Islet precursor cell (in vitro differentiated cells): ENCODE measurements around the gene MRPL34.
"Not testable (repeated sequence)": the region's sequence is repeated elsewhere in the genome, so short reads cannot be mapped to it uniquely, and the experiment has no call there.

ENCODE experiments used
- DNase-seq: peaks from one replicate; pipeline ENCODE4 v3.0.0-alpha.2; 2018

Gene MRPL34

GRCh38 chr19:17286263-17286662 is 19.4 kb upstream of the MRPL34 start:
- DNase-seq: peak; percentile 43

DNA sequence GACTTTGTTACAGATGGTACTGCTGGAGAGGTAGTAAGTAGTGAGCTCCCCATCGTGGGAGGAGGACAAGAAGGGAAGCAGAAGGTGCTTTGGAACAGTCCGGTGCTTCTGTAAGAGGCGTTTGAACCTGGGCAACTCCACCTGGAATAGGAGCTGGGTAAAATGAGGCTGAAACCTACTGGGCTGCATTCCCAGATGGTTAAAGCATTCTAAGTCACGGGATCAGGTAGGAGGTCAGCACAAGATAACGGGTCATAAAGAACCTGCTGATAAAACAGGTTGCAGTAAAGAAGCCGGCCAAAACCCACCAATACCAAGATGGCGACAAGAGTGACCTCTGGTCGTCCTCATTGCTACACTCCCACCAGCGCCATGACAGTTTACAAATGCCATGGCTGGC is 18.9 kb upstream of the MRPL34 start:
- DNase-seq: peak; percentile 40

- DNase-seq: peak; percentile 93
Observed at GRCh38 chr19:17289489-17289888, 16.2 kb upstream of the MRPL34 start.

DNA sequence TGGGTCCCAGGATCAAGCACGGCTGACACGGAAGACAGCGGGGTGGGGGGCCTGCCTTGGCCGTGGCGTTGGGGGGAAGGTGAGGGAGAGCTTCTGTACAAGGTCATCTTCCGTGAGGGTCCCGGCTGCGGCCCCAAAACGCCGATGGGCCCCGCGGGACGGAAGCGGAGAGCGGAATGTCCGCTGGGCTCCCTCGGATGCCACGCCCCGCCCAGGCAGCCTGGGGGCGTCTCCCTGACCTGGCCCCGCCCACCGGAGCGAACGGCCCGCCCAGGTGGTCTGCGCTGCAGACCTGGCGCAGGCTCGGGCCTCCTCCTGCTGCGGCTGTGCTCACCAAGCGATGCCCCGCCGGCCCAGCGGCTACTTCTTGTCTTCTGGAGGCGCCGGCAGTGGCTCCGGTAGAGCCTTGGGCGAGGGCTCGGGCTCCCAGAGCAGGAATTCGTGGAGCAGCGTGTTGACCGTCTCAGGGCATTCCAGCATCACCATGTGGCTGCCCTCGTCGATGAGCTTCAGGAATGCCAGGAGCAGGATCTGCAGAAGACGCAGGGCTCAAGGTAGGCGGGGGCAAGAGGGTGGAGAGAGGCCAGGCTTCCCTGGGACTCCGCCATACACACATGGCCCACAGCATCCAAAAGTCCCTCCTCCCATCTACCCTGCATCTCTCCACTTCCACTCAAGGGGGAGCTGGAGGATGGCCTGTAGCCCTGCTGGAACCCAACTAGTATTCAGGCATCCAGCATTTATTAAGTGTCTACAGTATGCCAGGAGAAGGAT is 13.2 kb upstream of the MRPL34 start:
- DNase-seq: peak; percentile 97

- DNase-seq: no peak
Observed at GRCh38 chr19:17293605-17294004, 12.1 kb upstream of the MRPL34 start.

- DNase-seq: peak; percentile 88
Observed at GRCh38 chr19:17294051-17294891, 11.4 kb upstream of the MRPL34 start.

DNA sequence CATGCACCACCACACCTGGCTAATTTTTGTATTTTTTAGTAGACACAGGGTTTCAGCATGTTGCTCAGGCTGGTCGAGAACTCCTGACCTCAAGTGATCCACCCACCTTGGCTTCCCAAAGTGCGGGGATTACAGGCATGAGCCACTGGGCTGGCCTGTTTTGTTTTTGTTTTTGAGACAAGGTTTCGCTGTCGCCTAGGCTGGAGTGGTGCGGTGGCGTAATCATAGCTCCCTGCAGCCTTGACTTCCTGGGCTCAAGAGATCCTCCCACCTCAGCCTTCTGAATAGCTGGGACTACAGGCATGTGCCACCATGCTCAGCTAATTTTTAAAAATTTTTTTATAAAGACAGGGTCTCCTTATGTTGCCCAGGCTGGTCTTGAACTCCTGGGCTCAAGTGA is 10.1 kb upstream of the MRPL34 start:
- DNase-seq: not testable (repeated sequence)

- DNase-seq: no peak
Observed at GRCh38 chr19:17296273-17296672, 9.4 kb upstream of the MRPL34 start.

GRCh38 chr19:17296976-17297375 is 8.7 kb upstream of the MRPL34 start:
- peak; percentile 89 for DNase-seq

DNA sequence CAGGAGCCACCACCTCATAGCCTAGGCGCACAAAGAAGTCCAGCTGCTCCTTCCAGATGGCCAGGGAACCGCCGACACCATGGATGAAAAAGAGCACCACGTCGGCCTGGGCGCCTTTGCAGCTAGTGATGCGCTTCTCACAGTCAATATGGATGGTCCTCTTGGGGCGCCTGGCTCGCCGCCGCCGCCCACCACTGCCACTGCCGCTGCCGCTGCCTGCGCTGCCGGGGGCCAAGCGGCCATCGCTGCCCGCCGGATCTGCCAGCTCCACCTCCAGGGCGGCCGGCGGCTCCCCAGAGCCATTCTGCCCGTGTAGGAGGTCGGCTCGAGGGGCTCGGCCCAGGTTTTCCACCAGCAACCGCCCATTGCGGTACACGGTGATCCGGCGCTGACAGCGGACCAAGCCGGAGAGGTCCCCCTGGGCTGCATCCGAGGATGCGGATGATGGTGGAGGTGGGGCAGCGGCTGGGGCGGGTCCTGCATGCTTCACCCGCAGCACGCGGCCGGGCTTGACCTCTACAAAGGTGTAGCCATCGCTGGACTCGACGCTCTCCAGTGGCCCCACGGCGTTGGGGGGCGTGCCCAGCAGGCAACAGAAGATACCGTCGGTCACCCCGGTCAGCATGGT is 4.6 kb upstream of the MRPL34 start:
- DNase-seq: no peak

DNA sequence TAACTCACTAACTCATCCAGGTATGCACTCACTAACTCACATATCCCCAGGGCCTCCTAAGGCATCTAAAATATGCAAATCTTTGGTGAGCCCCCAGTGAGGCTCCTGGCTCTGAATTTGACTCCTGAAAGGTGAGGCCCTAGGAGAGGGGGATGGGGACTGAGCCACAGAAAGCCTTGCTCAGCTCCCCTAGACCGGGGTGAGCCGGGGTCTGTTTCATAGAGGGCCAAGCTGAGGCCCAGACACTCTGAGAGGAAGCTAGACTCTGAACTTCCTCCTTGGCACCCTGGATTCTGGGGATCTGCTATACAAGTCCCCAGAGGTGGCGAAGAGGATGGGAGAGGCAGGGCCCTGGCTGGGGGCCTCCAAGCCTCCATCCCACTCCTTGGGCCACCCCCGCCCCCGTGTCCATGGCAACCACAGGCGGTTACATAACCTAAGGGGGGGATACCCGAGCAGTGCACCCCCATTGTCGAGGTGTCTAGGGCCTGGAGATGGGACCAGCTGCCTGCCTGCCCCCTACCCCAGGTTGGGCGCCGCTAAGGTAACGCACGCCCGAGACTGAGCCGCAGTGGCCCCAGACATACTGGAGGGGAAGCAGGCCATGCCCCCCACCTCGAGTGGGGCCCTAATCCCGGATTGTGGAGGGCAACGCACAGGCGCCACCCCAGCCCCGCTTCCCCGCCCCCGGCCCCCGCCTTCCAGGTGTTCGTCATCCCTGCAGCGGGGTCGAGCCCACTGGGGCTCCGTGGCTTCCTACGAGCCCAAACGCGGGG is 3.1 kb upstream of the MRPL34 start:
- peak; percentile 69 for DNase-seq

DNA sequence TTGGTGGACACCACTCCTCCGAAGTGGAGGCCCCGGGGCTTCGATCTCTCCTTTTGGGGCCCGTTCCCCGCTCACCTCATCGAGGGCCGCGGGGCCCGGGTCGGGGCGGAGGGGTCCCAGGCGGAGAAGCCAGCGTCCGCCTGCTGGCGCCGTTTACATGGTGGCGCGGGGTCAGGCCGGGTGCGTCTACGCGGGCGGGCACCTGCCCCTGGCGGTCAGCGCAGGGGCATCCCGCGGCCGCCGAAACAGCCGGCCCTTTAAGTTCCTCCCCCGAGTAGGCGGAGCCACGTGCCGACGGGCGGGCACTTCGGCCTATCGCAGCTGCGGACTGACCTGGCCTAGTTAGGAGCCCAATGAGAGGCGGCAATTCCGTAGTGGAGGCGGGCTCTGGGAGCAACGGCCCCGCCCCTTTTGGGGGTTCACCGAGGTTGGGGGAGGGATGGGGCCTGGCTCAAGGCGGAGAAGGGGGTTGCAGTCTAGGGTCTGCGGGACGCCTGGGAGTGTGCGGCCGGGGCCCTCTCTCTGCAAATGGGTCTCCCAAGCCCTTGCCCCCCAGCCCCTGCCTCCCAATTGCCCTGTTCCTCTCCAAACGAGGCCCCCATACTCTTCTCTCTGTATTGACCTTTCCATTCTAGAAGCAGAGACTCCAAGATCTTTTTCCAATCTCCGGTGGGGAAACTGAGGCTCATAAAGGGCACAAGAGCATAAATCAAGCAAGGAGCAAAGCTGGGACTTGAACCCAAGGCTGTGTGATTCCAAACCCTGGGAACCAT is 2.3 kb upstream of the MRPL34 start, which contains the start of gene ABHD8:
Gene ABHD8, minus strand, starts transcription at position 259 of the 773 bp plus-strand sequence. CDS start 1,809 bp downstream, outside the sequence.
- peak; percentile 98 for DNase-seq

- peak; percentile 43 for DNase-seq
Observed at GRCh38 chr19:17303940-17304267, 1.8 kb upstream of the MRPL34 start.

GRCh38 chr19:17304386-17305215 is 1.1 kb upstream of the MRPL34 start:
- DNase-seq: peak; percentile 53

- DNase-seq: no peak
Observed at GRCh38 chr19:17305216-17305516, 506 bp upstream of the MRPL34 start.

- peak; percentile 79 for DNase-seq
Observed at GRCh38 chr19:17306285-17306714, 628 bp downstream of the MRPL34 start.

GRCh38 chr19:17307876-17308377 is 2.3 kb downstream of the MRPL34 start:
- DNase-seq: peak; percentile 62

DNA sequence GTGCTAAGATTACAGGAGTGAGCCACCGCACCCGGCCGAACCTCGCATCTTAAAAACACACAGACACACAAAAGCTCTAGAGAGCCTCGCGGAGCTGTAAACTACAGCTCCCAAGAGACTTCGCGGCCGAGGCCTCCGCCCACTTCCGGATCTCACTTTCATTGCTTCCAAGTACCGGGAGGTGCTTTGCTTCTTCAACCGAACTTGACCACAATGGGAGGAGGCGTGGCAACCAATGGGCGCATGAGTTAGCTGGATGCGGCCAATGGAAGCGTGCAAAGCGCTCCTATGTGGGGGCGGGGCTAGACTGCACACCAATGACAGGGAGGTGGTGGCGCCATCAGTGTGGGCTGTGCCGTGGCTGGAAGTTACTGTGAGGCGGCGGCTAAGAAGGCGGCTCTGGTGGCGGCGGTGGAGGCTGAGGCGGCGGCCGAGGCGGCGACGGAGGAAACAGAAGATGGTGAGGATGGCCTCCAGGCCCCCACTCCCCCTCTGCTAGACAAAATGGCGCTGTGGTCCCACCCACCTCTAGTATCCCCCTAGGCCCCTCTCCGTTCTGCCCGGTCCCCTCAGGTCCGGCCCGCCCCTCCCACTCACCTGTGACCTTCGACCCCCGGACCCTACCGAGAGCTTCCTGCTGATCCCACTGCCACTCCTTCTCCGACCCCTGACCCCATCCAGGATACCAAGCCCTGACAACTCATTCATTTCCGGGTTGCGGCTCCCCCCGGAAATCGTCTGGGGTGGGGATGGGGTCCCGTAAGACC is 3.7 kb downstream of the MRPL34 start, which contains the start of gene DDA1:
Gene DDA1, plus strand, starts transcription at position 366 of the 767 bp plus-strand sequence. Its CDS starts 92 bp downstream, at position 458.
- DNase-seq: peak; percentile 100

DNA sequence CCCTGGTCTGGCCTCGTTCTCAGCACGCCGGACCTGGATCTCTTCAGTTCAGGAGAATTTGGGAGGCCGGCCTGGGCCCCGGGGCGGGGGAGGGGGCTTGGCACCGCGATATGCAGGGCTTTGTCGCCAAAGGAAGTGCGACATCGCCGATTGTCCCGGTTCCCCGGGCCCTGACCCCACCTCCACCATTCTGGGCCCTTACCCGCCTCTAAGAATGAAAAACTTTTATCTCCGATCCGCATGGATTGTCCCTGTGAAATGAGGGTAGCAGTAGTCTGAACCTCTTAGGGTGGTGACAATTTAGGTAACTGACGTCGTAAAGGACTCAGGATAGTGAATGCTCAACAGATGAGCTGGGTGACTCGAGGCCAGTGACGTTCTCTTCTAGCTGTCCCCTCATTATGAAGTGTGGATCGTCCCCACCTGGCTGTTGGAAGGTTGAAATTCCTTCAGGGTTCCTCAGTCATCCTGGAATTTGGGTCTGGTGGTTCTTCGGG is 4.3 kb downstream of the MRPL34 start:
- no peak for DNase-seq
